IMR-90 (cell line): ENCODE measurements around the gene CWC22. TPM values are rescaled to one million over a fixed set of nuclear protein-coding genes. Genes with fewer than 3 reads are reported as not detected.

ENCODE experiments used
- ATAC-seq: fragments of 200-7000 bp; cut with Tn5 transposase; 2 replicates; pipeline ENCODE4 v1.9.1; 2020; ENCODE audit warnings: low read depth, mild to moderate bottlenecking, moderate library complexity
- BruUV-seq: library from RNA; stranded (reverse); fragments of 400-500 nt; replicated peaks from 2 replicates; lab custom pipeline; 2021; lab: Mats Ljungman, UMichigan
- CTCF ChIA-PET: fragments of 300-600 bp; formaldehyde crosslinking; extraction: SDS; loops from one replicate; lab custom pipeline; 2021; ENCODE audit warnings: antibody characterized with exemption; lab: Yijun Ruan, JAX
- POLR2A ChIA-PET: fragments of 300-600 bp; sonication (Branson Sonifier 250); formaldehyde crosslinking; loops from one replicate; lab custom pipeline; 2022; ENCODE audit warnings: antibody characterized with exemption; ENCODE audit not compliant: unreplicated experiment; lab: Charles Lee
- DNase-seq: peaks from one replicate; pipeline ENCODE4 v3.0.0; 2013
- H2AFZ ChIP-seq: replicated peaks from 2 replicates; pipeline ENCODE3; 2013; ENCODE audit warnings: low read length, mild to moderate bottlenecking; ENCODE audit not compliant: poor library complexity
- H2AK5ac ChIP-seq: 2 replicates; pipeline ENCODE4 v1.6.1; 2013; ENCODE audit warnings: low read depth, low read length, inconsistent platforms
- H2AK9ac ChIP-seq: replicated peaks from 2 replicates; pipeline ENCODE3; 2013; ENCODE audit warnings: mild to moderate bottlenecking, low read depth, low read length, moderate library complexity; ENCODE audit not compliant: poor library complexity
- H2BK120ac ChIP-seq: 2 replicates; pipeline ENCODE4 v1.6.1; 2013; ENCODE audit warnings: low read depth, low read length, inconsistent platforms
- H2BK15ac ChIP-seq: 3 replicates; pipeline ENCODE4 v1.6.1; 2013; ENCODE audit warnings: low read depth, low read length, inconsistent platforms
- H2BK20ac ChIP-seq: 2 replicates; pipeline ENCODE4 v1.6.1; 2013; ENCODE audit warnings: low read depth, mild to moderate bottlenecking, inconsistent platforms, low read length, moderate library complexity
- H2BK5ac ChIP-seq: 2 replicates; pipeline ENCODE4 v1.6.1; 2013; ENCODE audit warnings: mild to moderate bottlenecking, low read depth, low read length, inconsistent platforms; ENCODE audit not compliant: poor library complexity, severe bottlenecking
- H3K14ac ChIP-seq: replicated peaks from 2 replicates; pipeline ENCODE4 v1.6.1; 2013; ENCODE audit warnings: low read depth, low read length, inconsistent platforms
- H3K18ac ChIP-seq: 2 replicates; pipeline ENCODE4 v1.6.1; 2013; ENCODE audit warnings: low read depth, low read length, control low read depth
- H3K23ac ChIP-seq: 2 replicates; pipeline ENCODE4 v1.6.1; 2013; ENCODE audit warnings: low read depth, low read length, inconsistent platforms
- H3K27ac ChIP-seq: 2 replicates; pipeline ENCODE4 v1.5.1; 2013; ENCODE audit warnings: mild to moderate bottlenecking, control low read depth, low read length; ENCODE audit not compliant: insufficient read depth
- H3K27me3 ChIP-seq: 2 replicates; pipeline ENCODE4 v1.6.1; 2013; ENCODE audit warnings: low read length; ENCODE audit not compliant: control insufficient read depth, insufficient read depth
- H3K36me3 ChIP-seq: 2 replicates; pipeline ENCODE4 v1.6.1; 2013; ENCODE audit warnings: low read length, mixed read lengths; ENCODE audit not compliant: control insufficient read depth, insufficient read depth
- H3K4ac ChIP-seq: 2 replicates; pipeline ENCODE4 v1.6.1; 2013; ENCODE audit warnings: low read depth, low read length, inconsistent platforms
- H3K4me1 ChIP-seq: 2 replicates; pipeline ENCODE4 v1.6.1; 2013; ENCODE audit warnings: low read length, mixed read lengths; ENCODE audit not compliant: control insufficient read depth, insufficient read depth
- H3K4me2 ChIP-seq: 2 replicates; pipeline ENCODE4 v1.6.1; 2013; ENCODE audit warnings: low read depth, mild to moderate bottlenecking, control low read depth, low read length, moderate library complexity
- H3K4me3 ChIP-seq: 2 replicates; pipeline ENCODE4 v1.5.1; 2013; ENCODE audit warnings: low read depth, mild to moderate bottlenecking, control low read depth, low read length, moderate library complexity; ENCODE audit not compliant: insufficient read depth
- H3K56ac ChIP-seq: 2 replicates; pipeline ENCODE4 v1.6.1; 2013; ENCODE audit warnings: low read length, inconsistent platforms; ENCODE audit not compliant: insufficient read depth; ENCODE audit errors: extremely low read depth
- H3K79me1 ChIP-seq, 2 experiments: 2 replicates each; pipeline ENCODE4 v1.6.1; 2013; ENCODE audit warnings: low read length in 2 of 2, inconsistent platforms in 1 of 2, low read depth in 1 of 2
- H3K9ac ChIP-seq: 2 replicates; pipeline ENCODE4 v1.6.1; 2013; ENCODE audit warnings: low read depth, low read length, control low read depth
- H3K9me1 ChIP-seq: 2 replicates; pipeline ENCODE4 v1.6.1; 2013; ENCODE audit warnings: low read length, inconsistent platforms; ENCODE audit not compliant: insufficient read depth
- H3K9me3 ChIP-seq: 2 replicates; pipeline ENCODE4 v1.6.1; 2013; ENCODE audit warnings: low read length; ENCODE audit not compliant: control insufficient read depth, insufficient read depth
- H4K20me1 ChIP-seq: 2 replicates; pipeline ENCODE4 v1.6.1; 2013; ENCODE audit warnings: low read length, inconsistent platforms; ENCODE audit not compliant: insufficient read depth
- H4K5ac ChIP-seq: 2 replicates; pipeline ENCODE4 v1.6.1; 2013; ENCODE audit warnings: mild to moderate bottlenecking, low read depth, low read length, control low read depth
- H4K8ac ChIP-seq, 2 experiments: 2 replicates each; pipeline ENCODE4 v1.6.1; 2013; ENCODE audit warnings: low read depth in 2 of 2, low read length in 2 of 2, control low read depth in 1 of 2, inconsistent platforms in 1 of 2
- H4K91ac ChIP-seq: 2 replicates; pipeline ENCODE4 v1.6.1; 2013; ENCODE audit warnings: low read depth, low read length, inconsistent platforms; ENCODE audit not compliant: insufficient read depth
- BHLHE40 ChIP-seq: fragments of 150-350 bp; IDR thresholded peaks from 2 replicates; pipeline ENCODE4 v1.6.1; 2016; ENCODE audit warnings: mild to moderate bottlenecking, low read depth, low read length
- CEBPB ChIP-seq: IDR thresholded peaks from 2 replicates; pipeline ENCODE4 v1.6.1; 2012; ENCODE audit warnings: low read depth, low read length, improper control_type of control experiment
- CHD1 ChIP-seq: IDR thresholded peaks from 2 replicates; pipeline ENCODE4 v1.6.1; 2012; ENCODE audit warnings: low read depth, low read length, improper control_type of control experiment
- CTCF ChIP-seq: conservative IDR thresholded peaks from 2 replicates; pipeline ENCODE4 v1.5.1; 2012; ENCODE audit warnings: mild to moderate bottlenecking, low read depth, low read length, improper control_type of control experiment
- ELK1 ChIP-seq: fragments of 150-350 bp; IDR thresholded peaks from 2 replicates; pipeline ENCODE4 v1.6.1; 2016; ENCODE audit warnings: low read depth, mild to moderate bottlenecking, low read length, moderate library complexity, borderline replicate concordance
- FOS ChIP-seq: fragments of 150-350 bp; IDR thresholded peaks from 2 replicates; pipeline ENCODE4 v1.6.1; 2016; ENCODE audit warnings: low read depth, low read length
- MAZ ChIP-seq: IDR thresholded peaks from 2 replicates; pipeline ENCODE4 v1.6.1; 2012; ENCODE audit warnings: low read depth, mild to moderate bottlenecking, low read length, improper control_type of control experiment, moderate library complexity, borderline replicate concordance
- MXI1 ChIP-seq: IDR thresholded peaks from 2 replicates; pipeline ENCODE4 v1.6.1; 2012; ENCODE audit warnings: low read depth, mild to moderate bottlenecking, low read length, moderate library complexity, borderline replicate concordance
- NFE2L2 ChIP-seq: fragments of 150-350 bp; IDR thresholded peaks from 2 replicates; pipeline ENCODE4 v1.6.1; 2016; ENCODE audit warnings: low read depth, mild to moderate bottlenecking, low read length
- RCOR1 ChIP-seq: IDR thresholded peaks from 2 replicates; pipeline ENCODE4 v1.6.1; 2012; ENCODE audit warnings: mild to moderate bottlenecking, low read length, improper control_type of control experiment; ENCODE audit not compliant: insufficient replicate concordance
- RFX5 ChIP-seq: IDR thresholded peaks from 2 replicates; pipeline ENCODE4 v1.8.0; 2012; ENCODE audit warnings: low read depth, mild to moderate bottlenecking, low read length, moderate library complexity
- SMC3 ChIP-seq: fragments of 150-350 bp; IDR thresholded peaks from 2 replicates; pipeline ENCODE4 v1.6.1; 2016; ENCODE audit warnings: low read depth, mild to moderate bottlenecking, antibody characterized with exemption, low read length, moderate library complexity
- WGBS, 2 experiments: methylation state at CpG; one replicate each; pipeline versions ENCODE4 v1.1.5 to v1.1.7; 2013; ENCODE audit warnings: missing lambda C conversion rate in 2 of 2; ENCODE audit not compliant: insufficient read length in 1 of 2; ENCODE audit errors: extremely low coverage in 2 of 2; 5-methylcytosine and 5-hydroxymethylcytosine counted together
- dilution Hi-C: fragments of 300-500 bp; cut with HindIII; formaldehyde crosslinking; loops from one replicate; pipeline ENCODE4 v1.14.3; 2018; ENCODE audit warnings: low sequenced_read_pairs; ENCODE audit not compliant: unreplicated experiment
- in situ Hi-C: fragments of 300-500 bp; cut with MboI; formaldehyde crosslinking; loops from 3 replicates; pipeline ENCODE4 v1.14.3; 2019; ENCODE audit warnings: low sequenced_read_pairs, inconsistent platforms, mixed read lengths
- intact Hi-C: fragments of 100-400 bp; cut with micrococcal nuclease; formaldehyde crosslinking; loops from 2 replicates; pipeline ENCODE4 v1.10.0; 2022
- polyA plus RNA-seq, 3 experiments: library from polyadenylated mRNA; depleted of rRNA; stranded (reverse); fragments of >200 nt; gene quantifications; 2 replicates each; pipeline ENCODE4 v1.2.3, GENCODE V29; 2012; ENCODE audit warnings: low replicate concordance in 1 of 3
- total RNA-seq: library from RNA; depleted of rRNA; stranded (reverse); fragments of >200 nt; gene quantifications from 2 replicates; pipeline ENCODE4 v1.2.3, GENCODE V29; 2012
- TF ChIP-seq, protein P1 (sequence below): fragments of 150-350 bp; IDR thresholded peaks from 2 replicates; pipeline ENCODE4 v1.6.1; 2017; ENCODE audit warnings: mild to moderate bottlenecking, antibody characterized with exemption, low read length, low read depth

The CWC22 gene
- total and polyA plus RNA-seq, 2 of the 4 experiments (the other 2 are of a cell fraction) = 4.5 to 17.9 TPM

DNA sequence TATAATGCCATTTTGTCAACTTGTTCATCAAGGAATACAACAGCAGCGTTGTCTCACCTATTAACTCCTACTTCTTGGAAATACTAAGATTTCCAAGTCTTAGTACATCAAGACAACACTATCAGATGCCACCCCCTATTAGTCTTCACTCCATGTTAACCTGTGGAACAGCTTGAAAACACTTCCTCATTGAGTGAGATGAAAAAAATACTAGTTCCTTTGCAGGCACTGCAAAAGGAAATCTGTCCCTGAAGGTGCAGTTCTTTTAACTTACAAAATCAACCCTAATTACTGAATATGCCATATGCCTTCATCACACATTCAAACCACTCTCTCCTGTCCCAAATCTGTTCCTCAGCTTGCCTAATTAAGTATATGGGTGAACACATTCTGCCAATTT, 4.0 kb downstream of the CWC22 start:
- H3K27me3 ChIP-seq = no peaks in the 10 kb centered on the region
- H3K27ac ChIP-seq = no peak overlapping the region
- in situ Hi-C loops = no loop called here
- no peak overlapping the region for H2BK20ac ChIP-seq
- intact Hi-C loops = loop anchor here (5.0 kb wide), 1 partner anchor 74 kb away; no protein-coding TSS in a partner anchor
- no peak overlapping the region for H2AK9ac ChIP-seq
- H2AK5ac ChIP-seq = no peak overlapping the region
- no peaks in the 10 kb centered on the region for H3K9me3 ChIP-seq
- H4K20me1 ChIP-seq = peaks cover 3% of the 10 kb centered on the region; the same call in 1 of the 2 replicates
- H3K18ac ChIP-seq = no peak overlapping the region
- peaks cover 26 to 57% of the 10 kb centered on the region in 2 experiments for H3K79me1 ChIP-seq
- ATAC-seq = no peak
- H3K4me3 ChIP-seq = no peak overlapping the region
- WGBS, 2 experiments = 100% methylated on average over 1 of the region's 1 CpG; no CpG with 5 or more reads in 1 of the 2 experiments
- DNase-seq = no peak
- H4K91ac ChIP-seq = no peak overlapping the region
- no peak overlapping the region for H3K9ac ChIP-seq
- no peak overlapping the region for H3K4ac ChIP-seq
- H3K9me1 ChIP-seq = no peaks in the 10 kb centered on the region
- dilution Hi-C loops = no loop called here
- no peak overlapping the region for H2AFZ ChIP-seq
- H3K56ac ChIP-seq = no peak overlapping the region
- no peak overlapping the region for H4K8ac ChIP-seq
- H3K4me1 ChIP-seq = no peaks in the 10 kb centered on the region
- no peak overlapping the region for H2BK15ac ChIP-seq
- H4K5ac ChIP-seq = no peak overlapping the region
- H2BK5ac ChIP-seq = no peak overlapping the region
- H3K23ac ChIP-seq = no peak overlapping the region
- BruUV-seq = no TSS peak
- no peaks in the 10 kb centered on the region for H3K36me3 ChIP-seq
- ChIA-PET CTCF (no interaction called here), POLR2A (no interaction called here)
- no peak overlapping the region for H3K4me2 ChIP-seq
- no peak for TF ChIP-seq NFE2L2
- TF ChIP-seq, protein P1, sequence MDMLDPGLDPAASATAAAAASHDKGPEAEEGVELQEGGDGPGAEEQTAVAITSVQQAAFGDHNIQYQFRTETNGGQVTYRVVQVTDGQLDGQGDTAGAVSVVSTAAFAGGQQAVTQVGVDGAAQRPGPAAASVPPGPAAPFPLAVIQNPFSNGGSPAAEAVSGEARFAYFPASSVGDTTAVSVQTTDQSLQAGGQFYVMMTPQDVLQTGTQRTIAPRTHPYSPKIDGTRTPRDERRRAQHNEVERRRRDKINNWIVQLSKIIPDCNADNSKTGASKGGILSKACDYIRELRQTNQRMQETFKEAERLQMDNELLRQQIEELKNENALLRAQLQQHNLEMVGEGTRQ = no peak
- no peak for TF ChIP-seq FOS
- no peak for TF ChIP-seq RCOR1
- no peak for TF ChIP-seq SMC3
- TF ChIP-seq CHD1 = no peak
- no peak for TF ChIP-seq MXI1
- TF ChIP-seq CTCF = no peak
- TF ChIP-seq MAZ = no peak
- no peak for TF ChIP-seq RFX5
- TF ChIP-seq BHLHE40 = no peak
- TF ChIP-seq ELK1 = no peak
- TF ChIP-seq CEBPB = no peak
- no peak overlapping the region for H2BK120ac ChIP-seq
- H3K14ac ChIP-seq = no peak overlapping the region
